ENCODE measurements around the gene HABP4. TPM values are rescaled to one million over a fixed set of nuclear protein-coding genes. Genes with fewer than 3 reads are reported as not detected.
"Not testable (repeated sequence)": the region's sequence is repeated elsewhere in the genome, so short reads cannot be mapped to it uniquely, and the experiment has no call there.

HABP4 gene
- total RNA-seq, 1 donor from 2014 or later, result 11.1 TPM

- H3K4me3 Mint-ChIP-seq, result no peak overlapping the region
- H3K27me3 Mint-ChIP-seq (ENCODE audit: insufficient read depth), result no peaks in the 10 kb centered on the region
- peaks cover 4% of the 10 kb centered on the region for H3K4me1 Mint-ChIP-seq (ENCODE audit: low read depth)
- intact Hi-C loops (cut with micrococcal nuclease), result no loop called here
- H3K36me3 Mint-ChIP-seq (ENCODE audit: low read depth), result peaks cover 2% of the 10 kb centered on the region
- H3K9me3 Mint-ChIP-seq, result no peaks in the 10 kb centered on the region
- H3K27ac Mint-ChIP-seq, result no peak overlapping the region
- DNase-seq (ENCODE audit: low spot score), result no peak
Measured at GRCh38 chr9:96496368-96497116, 46.6 kb downstream of the HABP4 start.

GRCh38 chr9:96497117-96497399 is 47.1 kb downstream of the HABP4 start:
- Mint-ChIP-seq H3K27ac (no peak overlapping the region), H3K27me3 (ENCODE audit: insufficient read depth) (no peaks in the 10 kb centered on the region), H3K9me3 (no peaks in the 10 kb centered on the region), H3K36me3 (ENCODE audit: low read depth) (no peaks in the 10 kb centered on the region), H3K4me3 (no peak overlapping the region), H3K4me1 (ENCODE audit: low read depth) (no peaks in the 10 kb centered on the region)
- no peak for DNase-seq (ENCODE audit: low spot score)
- intact Hi-C loops (cut with micrococcal nuclease), result no loop called here

GRCh38 chr9:96498796-96499195 is 48.8 kb downstream of the HABP4 start:
- no peaks in the 10 kb centered on the region for H3K27me3 Mint-ChIP-seq (ENCODE audit: insufficient read depth)
- H3K27ac Mint-ChIP-seq, result no peak overlapping the region
- no peaks in the 10 kb centered on the region for H3K36me3 Mint-ChIP-seq (ENCODE audit: low read depth)
- no peak overlapping the region for H3K4me3 Mint-ChIP-seq
- H3K9me3 Mint-ChIP-seq, result no peaks in the 10 kb centered on the region
- intact Hi-C loops (cut with micrococcal nuclease), result no loop called here
- H3K4me1 Mint-ChIP-seq (ENCODE audit: low read depth), result no peaks in the 10 kb centered on the region
- DNase-seq (ENCODE audit: low spot score), result no peak

- intact Hi-C loops (cut with micrococcal nuclease), result no loop called here
- Mint-ChIP-seq H3K9me3 (no peaks in the 10 kb centered on the region), H3K4me3 (no peak overlapping the region), H3K4me1 (ENCODE audit: low read depth) (no peaks in the 10 kb centered on the region), H3K36me3 (ENCODE audit: low read depth) (no peaks in the 10 kb centered on the region), H3K27ac (no peak overlapping the region), H3K27me3 (ENCODE audit: insufficient read depth) (no peaks in the 10 kb centered on the region)
- DNase-seq (ENCODE audit: low spot score), result no peak
Measured at GRCh38 chr9:96499257-96499656, 49.3 kb downstream of the HABP4 start.

GRCh38 chr9:96500696-96501632 is 51.0 kb downstream of the HABP4 start:
- Mint-ChIP-seq H3K36me3 (ENCODE audit: low read depth) (no peaks in the 10 kb centered on the region), H3K9me3 (no peaks in the 10 kb centered on the region), H3K27me3 (ENCODE audit: insufficient read depth) (peaks cover 3% of the 10 kb centered on the region), H3K27ac (no peak overlapping the region), H3K4me1 (ENCODE audit: low read depth) (no peaks in the 10 kb centered on the region), H3K4me3 (no peak overlapping the region)
- DNase-seq (ENCODE audit: low spot score), result no peak
- intact Hi-C loops (cut with micrococcal nuclease), result no loop called here

GRCh38 chr9:96501633-96502538 is 51.9 kb downstream of the HABP4 start:
- intact Hi-C loops (cut with micrococcal nuclease), result no loop called here
- Mint-ChIP-seq H3K4me3 (no peak overlapping the region), H3K36me3 (ENCODE audit: low read depth) (no peaks in the 10 kb centered on the region), H3K27ac (no peak overlapping the region), H3K4me1 (ENCODE audit: low read depth) (no peaks in the 10 kb centered on the region), H3K9me3 (no peaks in the 10 kb centered on the region), H3K27me3 (ENCODE audit: insufficient read depth) (peaks cover 3% of the 10 kb centered on the region)
- no peak for DNase-seq (ENCODE audit: low spot score)

GRCh38 chr9:96502539-96503373 is 52.8 kb downstream of the HABP4 start:
- H3K36me3 Mint-ChIP-seq (ENCODE audit: low read depth), result no peaks in the 10 kb centered on the region
- H3K9me3 Mint-ChIP-seq, result no peaks in the 10 kb centered on the region
- no peak for DNase-seq (ENCODE audit: low spot score)
- no peak overlapping the region for H3K27ac Mint-ChIP-seq
- intact Hi-C loops (cut with micrococcal nuclease), result no loop called here
- H3K4me1 Mint-ChIP-seq (ENCODE audit: low read depth), result no peaks in the 10 kb centered on the region
- H3K27me3 Mint-ChIP-seq (ENCODE audit: insufficient read depth), result peaks cover 3% of the 10 kb centered on the region
- no peak overlapping the region for H3K4me3 Mint-ChIP-seq

- DNase-seq (ENCODE audit: low spot score); H3K27ac Mint-ChIP-seq; H3K4me1 Mint-ChIP-seq (ENCODE audit: low read depth); H3K27me3 Mint-ChIP-seq (ENCODE audit: insufficient read depth); H3K9me3 Mint-ChIP-seq; H3K4me3 Mint-ChIP-seq; intact Hi-C loops (cut with micrococcal nuclease); H3K36me3 Mint-ChIP-seq (ENCODE audit: low read depth): not testable (repeated sequence)
Measured at GRCh38 chr9:96503374-96503748, 53.4 kb downstream of the HABP4 start.

- no peak overlapping the region for H3K27ac Mint-ChIP-seq
Measured at GRCh38 chr9:96503918-96504317, 53.9 kb downstream of the HABP4 start.

GRCh38 chr9:96505316-96505991 is 55.5 kb downstream of the HABP4 start:
- Mint-ChIP-seq H3K4me1 (ENCODE audit: low read depth) (no peaks in the 10 kb centered on the region), H3K9me3 (no peaks in the 10 kb centered on the region), H3K4me3 (no peak overlapping the region), H3K36me3 (ENCODE audit: low read depth) (no peaks in the 10 kb centered on the region), H3K27ac (no peak overlapping the region), H3K27me3 (ENCODE audit: insufficient read depth) (peaks cover 4% of the 10 kb centered on the region)
- intact Hi-C loops (cut with micrococcal nuclease), result no loop called here
- no peak for DNase-seq (ENCODE audit: low spot score)

More at GRCh38 chr9:96503918-96504317, 53.9 kb downstream of the HABP4 start:
- Mint-ChIP-seq H3K4me3 (no peak overlapping the region), H3K27me3 (ENCODE audit: insufficient read depth) (peaks cover 3% of the 10 kb centered on the region), H3K4me1 (ENCODE audit: low read depth) (no peaks in the 10 kb centered on the region), H3K36me3 (ENCODE audit: low read depth) (no peaks in the 10 kb centered on the region), H3K9me3 (no peaks in the 10 kb centered on the region)
- intact Hi-C loops (cut with micrococcal nuclease), result no loop called here
- DNase-seq (ENCODE audit: low spot score), result no peak

- H3K27me3 Mint-ChIP-seq (ENCODE audit: insufficient read depth), result peaks cover 4% of the 10 kb centered on the region
- H3K4me3 Mint-ChIP-seq, result no peak overlapping the region
- no peaks in the 10 kb centered on the region for H3K36me3 Mint-ChIP-seq (ENCODE audit: low read depth)
- H3K9me3 Mint-ChIP-seq, result no peaks in the 10 kb centered on the region
- no peak for DNase-seq (ENCODE audit: low spot score)
- no peak overlapping the region for H3K27ac Mint-ChIP-seq
- intact Hi-C loops (cut with micrococcal nuclease), result no loop called here
- no peaks in the 10 kb centered on the region for H3K4me1 Mint-ChIP-seq (ENCODE audit: low read depth)
Measured at GRCh38 chr9:96508227-96508940, 58.4 kb downstream of the HABP4 start.
